Stimulated activated CD4-positive, alpha-beta T cell treated with anti-CD3 and anti-CD28 coated beads, Interleukin-4, amount 100 ng/mL, for 4 hours (primary cell): Measurements from ENCODE around the gene FHIP1B.

ENCODE experiments used
- DNase-seq, 2 experiments: peaks; one replicate each; pipeline ENCODE4 v3.0.0-alpha.2; 2020

Gene FHIP1B

GRCh38 chr11:6199174-6199810, 35.1 kb downstream of the FHIP1B start, which contains the start of gene OR52W1:
Gene OR52W1, plus strand, starts transcription at chr11:6199224. Its CDS starts 0 bp downstream, at chr11:6199224.
- DNase-seq = no peak

- DNase-seq = no peak
These were observed 36.8 kb downstream of the FHIP1B start for GRCh38 chr11:6197466-6198200.

- DNase-seq = no peak
These were observed 38.0 kb downstream of the FHIP1B start for GRCh38 chr11:6196396-6196795.

- DNase-seq = no peak
These were observed 40.3 kb downstream of the FHIP1B start for GRCh38 chr11:6194065-6194581.

GRCh38 chr11:6191742-6192141, 42.7 kb downstream of the FHIP1B start:
- DNase-seq = no peak

GRCh38 chr11:6175440-6175839, 59.0 kb downstream of the FHIP1B start:
- no peak for DNase-seq

GRCh38 chr11:6170226-6170625, 64.2 kb downstream of the FHIP1B start, which contains the start of gene OR52B2:
Gene OR52B2, minus strand, starts transcription at chr11:6170326. Its CDS starts 0 bp downstream, at chr11:6170326.
- no peak for DNase-seq
